IMR-90 (cell line): Measurements from ENCODE around the gene CCNDBP1. TPM values are rescaled to one million over a fixed set of nuclear protein-coding genes. Genes with fewer than 3 reads are reported as not detected.

ENCODE experiments used
- ATAC-seq: fragments of 200-7000 bp; cut with Tn5 transposase; 2 replicates; pipeline ENCODE4 v1.9.1; 2020; ENCODE audit warnings: low read depth, mild to moderate bottlenecking, moderate library complexity
- BruUV-seq: library from RNA; stranded (reverse); fragments of 400-500 nt; replicated peaks from 2 replicates; lab custom pipeline; 2021; lab: Mats Ljungman, UMichigan
- CTCF ChIA-PET: fragments of 300-600 bp; formaldehyde crosslinking; extraction: SDS; loops from one replicate; lab custom pipeline; 2021; ENCODE audit warnings: antibody characterized with exemption; lab: Yijun Ruan, JAX
- POLR2A ChIA-PET: fragments of 300-600 bp; sonication (Branson Sonifier 250); formaldehyde crosslinking; loops from one replicate; lab custom pipeline; 2022; ENCODE audit warnings: antibody characterized with exemption; ENCODE audit not compliant: unreplicated experiment; lab: Charles Lee
- DNase-seq: peaks from one replicate; pipeline ENCODE4 v3.0.0; 2013
- H2AFZ ChIP-seq: replicated peaks from 2 replicates; pipeline ENCODE3; 2013; ENCODE audit warnings: low read length, mild to moderate bottlenecking; ENCODE audit not compliant: poor library complexity
- H2AK5ac ChIP-seq: 2 replicates; pipeline ENCODE4 v1.6.1; 2013; ENCODE audit warnings: low read depth, low read length, inconsistent platforms
- H2AK9ac ChIP-seq: replicated peaks from 2 replicates; pipeline ENCODE3; 2013; ENCODE audit warnings: mild to moderate bottlenecking, low read depth, low read length, moderate library complexity; ENCODE audit not compliant: poor library complexity
- H2BK120ac ChIP-seq: 2 replicates; pipeline ENCODE4 v1.6.1; 2013; ENCODE audit warnings: low read depth, low read length, inconsistent platforms
- H2BK15ac ChIP-seq: 3 replicates; pipeline ENCODE4 v1.6.1; 2013; ENCODE audit warnings: low read depth, low read length, inconsistent platforms
- H2BK20ac ChIP-seq: 2 replicates; pipeline ENCODE4 v1.6.1; 2013; ENCODE audit warnings: low read depth, mild to moderate bottlenecking, inconsistent platforms, low read length, moderate library complexity
- H2BK5ac ChIP-seq: 2 replicates; pipeline ENCODE4 v1.6.1; 2013; ENCODE audit warnings: mild to moderate bottlenecking, low read depth, low read length, inconsistent platforms; ENCODE audit not compliant: poor library complexity, severe bottlenecking
- H3K14ac ChIP-seq: replicated peaks from 2 replicates; pipeline ENCODE4 v1.6.1; 2013; ENCODE audit warnings: low read depth, low read length, inconsistent platforms
- H3K18ac ChIP-seq: 2 replicates; pipeline ENCODE4 v1.6.1; 2013; ENCODE audit warnings: low read depth, low read length, control low read depth
- H3K23ac ChIP-seq: 2 replicates; pipeline ENCODE4 v1.6.1; 2013; ENCODE audit warnings: low read depth, low read length, inconsistent platforms
- H3K27ac ChIP-seq: 2 replicates; pipeline ENCODE4 v1.5.1; 2013; ENCODE audit warnings: mild to moderate bottlenecking, control low read depth, low read length; ENCODE audit not compliant: insufficient read depth
- H3K27me3 ChIP-seq: 2 replicates; pipeline ENCODE4 v1.6.1; 2013; ENCODE audit warnings: low read length; ENCODE audit not compliant: control insufficient read depth, insufficient read depth
- H3K36me3 ChIP-seq: 2 replicates; pipeline ENCODE4 v1.6.1; 2013; ENCODE audit warnings: low read length, mixed read lengths; ENCODE audit not compliant: control insufficient read depth, insufficient read depth
- H3K4ac ChIP-seq: 2 replicates; pipeline ENCODE4 v1.6.1; 2013; ENCODE audit warnings: low read depth, low read length, inconsistent platforms
- H3K4me1 ChIP-seq: 2 replicates; pipeline ENCODE4 v1.6.1; 2013; ENCODE audit warnings: low read length, mixed read lengths; ENCODE audit not compliant: control insufficient read depth, insufficient read depth
- H3K4me2 ChIP-seq: 2 replicates; pipeline ENCODE4 v1.6.1; 2013; ENCODE audit warnings: low read depth, mild to moderate bottlenecking, control low read depth, low read length, moderate library complexity
- H3K4me3 ChIP-seq: 2 replicates; pipeline ENCODE4 v1.5.1; 2013; ENCODE audit warnings: low read depth, mild to moderate bottlenecking, control low read depth, low read length, moderate library complexity; ENCODE audit not compliant: insufficient read depth
- H3K56ac ChIP-seq: 2 replicates; pipeline ENCODE4 v1.6.1; 2013; ENCODE audit warnings: low read length, inconsistent platforms; ENCODE audit not compliant: insufficient read depth; ENCODE audit errors: extremely low read depth
- H3K79me1 ChIP-seq, 2 experiments: 2 replicates each; pipeline ENCODE4 v1.6.1; 2013; ENCODE audit warnings: low read length in 2 of 2, inconsistent platforms in 1 of 2, low read depth in 1 of 2
- H3K9ac ChIP-seq: 2 replicates; pipeline ENCODE4 v1.6.1; 2013; ENCODE audit warnings: low read depth, low read length, control low read depth
- H3K9me1 ChIP-seq: 2 replicates; pipeline ENCODE4 v1.6.1; 2013; ENCODE audit warnings: low read length, inconsistent platforms; ENCODE audit not compliant: insufficient read depth
- H3K9me3 ChIP-seq: 2 replicates; pipeline ENCODE4 v1.6.1; 2013; ENCODE audit warnings: low read length; ENCODE audit not compliant: control insufficient read depth, insufficient read depth
- H4K20me1 ChIP-seq: 2 replicates; pipeline ENCODE4 v1.6.1; 2013; ENCODE audit warnings: low read length, inconsistent platforms; ENCODE audit not compliant: insufficient read depth
- H4K5ac ChIP-seq: 2 replicates; pipeline ENCODE4 v1.6.1; 2013; ENCODE audit warnings: mild to moderate bottlenecking, low read depth, low read length, control low read depth
- H4K8ac ChIP-seq, 2 experiments: 2 replicates each; pipeline ENCODE4 v1.6.1; 2013; ENCODE audit warnings: low read depth in 2 of 2, low read length in 2 of 2, control low read depth in 1 of 2, inconsistent platforms in 1 of 2
- H4K91ac ChIP-seq: 2 replicates; pipeline ENCODE4 v1.6.1; 2013; ENCODE audit warnings: low read depth, low read length, inconsistent platforms; ENCODE audit not compliant: insufficient read depth
- MAFK ChIP-seq: IDR thresholded peaks from 2 replicates; pipeline ENCODE4 v1.6.1; 2012; ENCODE audit warnings: low read depth, low read length, improper control_type of control experiment
- WGBS, 2 experiments: methylation state at CpG; one replicate each; pipeline versions ENCODE4 v1.1.5 to v1.1.7; 2013; ENCODE audit warnings: missing lambda C conversion rate in 2 of 2; ENCODE audit not compliant: insufficient read length in 1 of 2; ENCODE audit errors: extremely low coverage in 2 of 2; 5-methylcytosine and 5-hydroxymethylcytosine counted together
- dilution Hi-C: fragments of 300-500 bp; cut with HindIII; formaldehyde crosslinking; loops from one replicate; pipeline ENCODE4 v1.14.3; 2018; ENCODE audit warnings: low sequenced_read_pairs; ENCODE audit not compliant: unreplicated experiment
- in situ Hi-C: fragments of 300-500 bp; cut with MboI; formaldehyde crosslinking; loops from 3 replicates; pipeline ENCODE4 v1.14.3; 2019; ENCODE audit warnings: low sequenced_read_pairs, inconsistent platforms, mixed read lengths
- intact Hi-C: fragments of 100-400 bp; cut with micrococcal nuclease; formaldehyde crosslinking; loops from 2 replicates; pipeline ENCODE4 v1.10.0; 2022
- polyA plus RNA-seq, 3 experiments: library from polyadenylated mRNA; depleted of rRNA; stranded (reverse); fragments of >200 nt; gene quantifications; 2 replicates each; pipeline ENCODE4 v1.2.3, GENCODE V29; 2012; ENCODE audit warnings: low replicate concordance in 1 of 3
- total RNA-seq: library from RNA; depleted of rRNA; stranded (reverse); fragments of >200 nt; gene quantifications from 2 replicates; pipeline ENCODE4 v1.2.3, GENCODE V29; 2012
- TF ChIP-seq, protein P1 (sequence below): fragments of 150-350 bp; IDR thresholded peaks from 2 replicates; pipeline ENCODE4 v1.6.1; 2016; ENCODE audit warnings: low read depth, mild to moderate bottlenecking, low read length, moderate library complexity, borderline replicate concordance

The CCNDBP1 gene
- total and polyA plus RNA-seq, 2 of the 4 experiments (the other 2 are of a cell fraction), result 34.9 to 40.3 TPM

DNA sequence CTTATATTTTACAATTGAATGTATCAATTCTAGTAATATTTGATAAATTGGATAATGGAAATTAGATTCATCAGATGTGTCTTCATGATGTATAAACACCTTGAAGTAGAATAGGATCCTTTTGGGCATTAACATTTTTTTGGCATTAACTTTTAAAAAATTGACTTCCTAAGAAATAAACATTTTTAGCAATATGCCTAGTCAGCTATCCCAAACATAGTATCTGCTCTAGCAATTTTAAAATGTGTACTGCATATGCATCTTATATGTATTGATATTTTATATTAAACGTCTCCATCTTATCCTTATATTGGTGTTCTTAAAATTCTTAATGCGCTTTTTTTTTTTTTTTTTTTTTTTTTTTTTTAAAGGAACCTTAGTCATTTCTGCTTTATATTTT lies 8.5 kb downstream of the CCNDBP1 start:
- POLR2A ChIA-PET, result no interaction called here
- H3K79me1 ChIP-seq, result 0 out of 4 replicates have a peak, but pooled peaks cover 0 to 5% of the 10 kb centered on the region in 2 experiments
- H3K36me3 ChIP-seq, result peaks cover 30% of the 10 kb centered on the region
- DNase-seq (no peak), ATAC-seq (no peak)
- H3K4me3 ChIP-seq, result no peak overlapping the region
- no peak overlapping the region for H3K4me2 ChIP-seq
- H3K56ac ChIP-seq, result no peak overlapping the region
- no peaks in the 10 kb centered on the region; the same call in 1 of the 2 replicates for H3K9me1 ChIP-seq
- no peak overlapping the region for H2BK20ac ChIP-seq
- H3K9ac ChIP-seq, result no peak overlapping the region
- no peak overlapping the region for H3K14ac ChIP-seq
- H4K20me1 ChIP-seq, result no peaks in the 10 kb centered on the region
- no peak overlapping the region for H2AFZ ChIP-seq
- BruUV-seq, result no TSS peak
- no peak overlapping the region for H4K91ac ChIP-seq
- intact Hi-C loops (no loop called here), in situ Hi-C loops (no loop called here), dilution Hi-C loops (no loop called here)
- H3K27me3 ChIP-seq, result no peaks in the 10 kb centered on the region
- peaks cover 5% of the 10 kb centered on the region for H3K4me1 ChIP-seq
- no peak overlapping the region for H4K8ac ChIP-seq
- no peak overlapping the region for H2AK9ac ChIP-seq
- H3K4ac ChIP-seq, result no peak overlapping the region
- no peak overlapping the region for H2BK5ac ChIP-seq
- H3K27ac ChIP-seq, result no peak overlapping the region
- CTCF ChIA-PET, result interaction anchor here (0.7 kb wide), 1 partner anchor 85 kb away, joined by 5 read pairs; no protein-coding TSS in a partner anchor
- TF ChIP-seq MAFK, result peak; percentile 62
- TF ChIP-seq, protein P1, sequence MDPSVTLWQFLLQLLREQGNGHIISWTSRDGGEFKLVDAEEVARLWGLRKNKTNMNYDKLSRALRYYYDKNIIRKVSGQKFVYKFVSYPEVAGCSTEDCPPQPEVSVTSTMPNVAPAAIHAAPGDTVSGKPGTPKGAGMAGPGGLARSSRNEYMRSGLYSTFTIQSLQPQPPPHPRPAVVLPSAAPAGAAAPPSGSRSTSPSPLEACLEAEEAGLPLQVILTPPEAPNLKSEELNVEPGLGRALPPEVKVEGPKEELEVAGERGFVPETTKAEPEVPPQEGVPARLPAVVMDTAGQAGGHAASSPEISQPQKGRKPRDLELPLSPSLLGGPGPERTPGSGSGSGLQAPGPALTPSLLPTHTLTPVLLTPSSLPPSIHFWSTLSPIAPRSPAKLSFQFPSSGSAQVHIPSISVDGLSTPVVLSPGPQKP, result no peak
- peaks cover 2% of the 10 kb centered on the region; the same call in 1 of the 2 replicates for H3K9me3 ChIP-seq
- H2BK120ac ChIP-seq, result no peak overlapping the region
- no peak overlapping the region for H2AK5ac ChIP-seq
- WGBS, 2 experiments, result no CpG with 5 or more reads among the region's 2 CpGs
- no peak overlapping the region for H2BK15ac ChIP-seq
- no peak overlapping the region for H3K23ac ChIP-seq
- no peak overlapping the region for H4K5ac ChIP-seq
- H3K18ac ChIP-seq, result no peak overlapping the region
